22Rv1 (cell line): Measurements from ENCODE around the gene HEXD.

Source experiments
- H3K27ac ChIP-seq: fragments of 450-650 bp; 2 replicates; pipeline ENCODE4 v1.5.1; 2017
- CTCF ChIP-seq: fragments of 450-650 bp; IDR thresholded peaks from 2 replicates; pipeline ENCODE4 v1.5.1; 2017; ENCODE audit warnings: mild to moderate bottlenecking
- ZFX ChIP-seq: fragments of 450-650 bp; IDR thresholded peaks from 2 replicates; pipeline ENCODE4 v1.6.1; 2017; ENCODE audit warnings: antibody characterized with exemption, borderline replicate concordance

Gene HEXD

GRCh38 chr17:82477934-82478333 is 59.8 kb downstream of the HEXD start:
- TF ChIP-seq ZFX (no peak), CTCF (no peak)
- no peak overlapping the region for H3K27ac ChIP-seq

- no peak overlapping the region for H3K27ac ChIP-seq
- TF ChIP-seq CTCF: no peak
- TF ChIP-seq ZFX: no peak
Observed at GRCh38 chr17:82479602-82480001, 61.5 kb downstream of the HEXD start.

- TF ChIP-seq CTCF: no peak
- no peak for TF ChIP-seq ZFX
- H3K27ac ChIP-seq: no peak overlapping the region
Observed at GRCh38 chr17:82480318-82480717, 62.2 kb downstream of the HEXD start.

- no peak overlapping the region for H3K27ac ChIP-seq
- no peak for TF ChIP-seq ZFX
- no peak for TF ChIP-seq CTCF
Observed at GRCh38 chr17:82483204-82483660, 65.1 kb downstream of the HEXD start.

GRCh38 chr17:82483836-82484235 is 65.7 kb downstream of the HEXD start:
- no peak overlapping the region for H3K27ac ChIP-seq
- TF ChIP-seq CTCF (no peak), ZFX (no peak)

- no peak overlapping the region for H3K27ac ChIP-seq
- TF ChIP-seq CTCF: no peak
Observed at GRCh38 chr17:82486231-82487094, 68.3 kb downstream of the HEXD start.

GRCh38 chr17:82487910-82488309 is 69.8 kb downstream of the HEXD start:
- no peak overlapping the region for H3K27ac ChIP-seq
- no peak for TF ChIP-seq CTCF
